Measurements from ENCODE around the gene LRRFIP1. TPM values are rescaled to one million over a fixed set of nuclear protein-coding genes. Genes with fewer than 3 reads are reported as not detected.
"Not testable (repeated sequence)": the region's sequence is repeated elsewhere in the genome, so short reads cannot be mapped to it uniquely, and the experiment has no call there.

LRRFIP1 gene
- total RNA-seq, 8 experiments from 2014 or later: 16.3 to 56.1 (median 29.5) TPM

DNA sequence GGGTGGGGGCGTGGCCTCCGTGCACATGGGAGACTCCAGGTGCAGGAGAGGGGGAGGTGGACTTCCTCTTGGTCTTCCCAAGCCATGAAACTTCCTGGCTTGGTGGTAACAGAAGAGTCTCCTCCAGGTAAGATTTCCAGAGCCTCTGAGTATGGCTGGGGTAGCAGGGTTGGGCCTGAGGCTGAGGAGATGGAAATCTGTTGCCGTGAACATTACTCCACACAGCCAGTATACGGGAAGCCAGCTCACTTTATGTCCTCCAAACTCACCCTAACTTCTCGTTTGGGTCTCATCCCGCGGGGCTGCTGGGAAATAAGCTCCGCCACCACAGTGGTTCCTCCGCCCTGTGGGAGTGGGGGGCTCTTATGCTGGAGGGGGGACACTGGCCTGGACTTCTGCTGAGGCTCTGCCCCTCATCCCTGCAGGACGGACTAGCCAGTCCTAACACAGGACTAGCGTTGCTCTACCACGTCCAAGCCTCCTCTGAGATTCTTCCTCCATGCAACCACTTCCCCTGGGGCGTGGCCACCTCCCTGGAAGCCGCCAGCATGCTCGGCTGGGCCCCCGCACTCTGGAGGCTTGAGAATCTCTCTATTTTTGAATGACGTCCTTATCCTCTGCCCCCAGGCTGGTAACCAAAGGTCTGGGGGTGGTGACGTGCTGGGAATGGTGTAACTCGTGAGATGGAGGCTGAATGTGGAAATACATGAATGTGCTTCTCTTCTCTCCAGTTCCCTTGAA lies 36.1 kb upstream of the LRRFIP1 start:
- Histone ChIP-seq H3K4me3 (no peak overlapping the region), H3K27ac (no peak overlapping the region), H3K4me1 (replicated peaks in 1 of 2) (peaks cover 20 to 23% of the 10 kb centered on the region in 2 donors)
- 47 to 100% (median 77%) methylated on average over 1 to 8 of the region's 19 CpGs; no CpG with 5 or more reads in 4 of the 10 experiments for WGBS, 10 experiments
- in situ Hi-C loops (cut with MboI; ENCODE audit: low pct_unique_long_range_greater_than_20kb in 2 of 9, low sequenced_read_pairs in 9 of 9, unreplicated experiment in 9 of 9): loop anchor here in 2 of 9 experiments (25.0 kb wide), 1 partner anchor 146 kb away; no protein-coding TSS in a partner anchor
- ATAC-seq (replicated peaks in 6 of 8): peak in 2 of 8 experiments; percentile 15 to 25

DNA sequence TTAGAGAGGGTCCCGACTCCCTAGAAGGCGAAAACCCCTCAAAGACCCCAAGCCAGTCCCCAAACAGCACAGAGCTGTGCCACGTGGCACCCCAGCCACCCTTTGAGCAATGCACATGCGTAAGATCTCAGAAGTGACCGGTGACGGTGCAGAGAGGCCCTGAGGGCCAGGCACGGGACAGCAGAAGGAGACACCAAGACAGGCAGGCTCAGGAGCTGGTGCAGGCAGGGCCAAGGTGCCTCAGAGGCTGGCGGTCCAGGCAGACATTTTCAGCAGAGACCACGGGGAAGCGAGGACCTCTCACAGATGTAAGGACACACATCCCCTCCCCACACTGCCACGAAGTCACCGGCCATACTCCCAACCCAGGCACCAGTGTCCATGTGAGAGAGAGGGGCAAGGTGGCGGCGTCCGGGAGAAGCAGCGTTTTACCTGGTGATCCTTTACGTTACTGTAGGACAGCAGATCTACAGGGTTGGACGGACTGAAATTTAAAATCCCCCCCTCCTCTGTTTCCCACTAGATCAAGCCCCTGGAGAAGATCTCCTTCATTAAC lies 34.9 kb upstream of the LRRFIP1 start:
- Histone ChIP-seq H3K4me1 (replicated peaks in 1 of 2) (peaks cover 20 to 23% of the 10 kb centered on the region in 2 donors), H3K4me3 (no peak overlapping the region), H3K27ac (no peak overlapping the region)
- ATAC-seq (replicated peaks in 6 of 8): no peak
- in situ Hi-C loops (cut with MboI; ENCODE audit: low pct_unique_long_range_greater_than_20kb in 2 of 9, low sequenced_read_pairs in 9 of 9, unreplicated experiment in 9 of 9): loop anchor here in 2 of 9 experiments (25.0 kb wide), 1 partner anchor 145 kb away; no protein-coding TSS in a partner anchor
- WGBS, 10 experiments: 68 to 100% (median 85%) methylated on average over 1 to 8 of the region's 18 CpGs; no CpG with 5 or more reads in 4 of the 10 experiments

DNA sequence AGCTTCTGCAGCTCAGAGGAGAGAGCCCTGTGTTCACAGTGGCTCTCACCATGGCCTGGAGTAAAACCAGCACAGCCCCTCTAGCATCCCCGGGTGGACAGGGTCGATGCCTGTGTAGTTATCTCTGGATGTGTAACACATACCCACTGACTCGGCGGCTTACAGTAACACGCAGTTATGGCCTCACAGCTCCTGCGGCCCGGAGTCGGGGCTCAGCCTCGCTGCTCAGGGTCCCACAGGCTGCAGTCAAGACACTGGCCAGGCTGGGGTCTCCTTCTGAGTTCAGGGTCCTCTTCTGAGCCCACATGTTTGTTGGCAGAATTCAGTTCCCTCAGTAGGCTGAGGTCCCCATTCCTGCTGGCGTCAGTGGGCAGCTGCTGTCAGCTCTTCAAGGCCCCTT lies 34.4 kb upstream of the LRRFIP1 start:
- Histone ChIP-seq H3K4me1 (replicated peaks in 1 of 2) (peaks cover 20 to 23% of the 10 kb centered on the region in 2 donors), H3K4me3 (no peak overlapping the region), H3K27ac (no peak overlapping the region)
- WGBS, 10 experiments: 27 to 86% (median 85%) methylated on average over 3 to 6 of the region's 10 CpGs; no CpG with 5 or more reads in 7 of the 10 experiments
- in situ Hi-C loops (cut with MboI; ENCODE audit: low pct_unique_long_range_greater_than_20kb in 2 of 9, low sequenced_read_pairs in 9 of 9, unreplicated experiment in 9 of 9): loop anchor here in 2 of 9 experiments (25.0 kb wide), 1 partner anchor 144 kb away; no protein-coding TSS in a partner anchor
- ATAC-seq (replicated peaks in 6 of 8): no peak

DNA sequence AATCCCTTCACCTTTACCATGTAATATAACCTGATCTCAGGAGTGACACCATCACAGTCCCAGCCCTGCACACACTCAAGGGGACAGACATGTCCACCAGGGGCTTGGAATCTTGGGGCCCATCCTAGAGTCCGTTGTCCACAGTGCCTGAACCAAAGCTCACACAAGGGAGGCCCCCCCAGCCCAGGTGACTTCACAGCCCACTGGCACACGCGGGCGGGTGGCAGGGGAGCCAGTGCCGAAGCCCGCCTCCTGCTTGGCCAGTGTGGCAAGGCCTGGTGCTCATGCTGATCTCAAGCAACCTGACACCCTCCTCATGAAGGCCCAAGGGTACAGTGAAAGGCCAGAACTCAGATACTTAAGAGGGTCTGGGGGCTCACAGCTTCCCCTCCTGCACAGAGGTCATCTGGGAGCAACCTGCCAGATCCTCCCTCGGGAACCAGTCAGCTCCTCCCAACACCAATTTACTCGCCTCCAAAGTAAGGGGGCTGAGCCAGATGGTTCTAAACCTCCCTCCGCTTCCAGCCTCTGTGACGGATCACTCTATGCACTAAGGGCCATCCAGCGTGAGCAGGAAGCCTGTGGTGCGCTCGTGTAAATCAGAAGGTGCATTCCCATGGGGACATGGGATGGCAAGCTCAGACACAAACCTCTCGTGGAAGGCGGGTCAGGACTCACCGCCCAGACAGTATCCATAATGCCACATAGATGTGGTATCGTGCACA lies 33.6 kb upstream of the LRRFIP1 start:
- peaks cover 20 to 23% of the 10 kb centered on the region in 2 donors for H3K4me1 ChIP-seq (replicated peaks in 1 of 2)
- H3K27ac ChIP-seq: no peak overlapping the region
- in situ Hi-C loops (cut with MboI; ENCODE audit: low pct_unique_long_range_greater_than_20kb in 2 of 9, low sequenced_read_pairs in 9 of 9, unreplicated experiment in 9 of 9): loop anchor here in 2 of 9 experiments (25.0 kb wide), 1 partner anchor 144 kb away; no protein-coding TSS in a partner anchor
- H3K4me3 ChIP-seq: no peak overlapping the region
- ATAC-seq (replicated peaks in 6 of 8): peak in 5 of 8 experiments; percentile 56 to 97 (median 87)
- 52 to 93% (median 67%) methylated on average over 3 to 9 of the region's 17 CpGs; no CpG with 5 or more reads in 5 of the 10 experiments for WGBS, 10 experiments

DNA sequence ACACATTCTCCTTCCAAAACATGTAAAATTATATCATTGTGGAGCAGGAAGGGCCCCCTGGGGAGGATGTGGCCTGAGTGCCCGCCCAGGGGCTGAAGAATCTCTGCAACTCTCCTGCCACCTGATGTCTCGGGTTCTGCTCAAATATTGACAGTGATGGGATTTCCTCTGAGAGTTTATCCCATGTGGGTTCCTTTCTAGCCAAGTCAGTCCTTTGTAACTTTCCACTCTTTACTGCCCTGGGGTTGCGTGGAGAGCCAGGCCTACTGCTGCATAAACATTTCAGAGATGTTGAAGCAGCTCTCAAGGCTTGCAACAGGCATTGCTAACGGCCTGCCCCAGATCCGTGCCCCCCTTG lies 32.9 kb upstream of the LRRFIP1 start:
- in situ Hi-C loops (cut with MboI; ENCODE audit: low pct_unique_long_range_greater_than_20kb in 2 of 9, low sequenced_read_pairs in 9 of 9, unreplicated experiment in 9 of 9): loop anchor here in 2 of 9 experiments (25.0 kb wide), 1 partner anchor 143 kb away; no protein-coding TSS in a partner anchor
- peak in 1 of 8 experiments; percentile 42 for ATAC-seq (replicated peaks in 6 of 8)
- no peak overlapping the region for H3K4me3 ChIP-seq
- peaks cover 20 to 23% of the 10 kb centered on the region in 2 donors for H3K4me1 ChIP-seq (replicated peaks in 1 of 2)
- no peak overlapping the region for H3K27ac ChIP-seq
- 67 to 92% (median 83%) methylated on average over 2 to 3 of the region's 5 CpGs; no CpG with 5 or more reads in 4 of the 10 experiments for WGBS, 10 experiments

DNA sequence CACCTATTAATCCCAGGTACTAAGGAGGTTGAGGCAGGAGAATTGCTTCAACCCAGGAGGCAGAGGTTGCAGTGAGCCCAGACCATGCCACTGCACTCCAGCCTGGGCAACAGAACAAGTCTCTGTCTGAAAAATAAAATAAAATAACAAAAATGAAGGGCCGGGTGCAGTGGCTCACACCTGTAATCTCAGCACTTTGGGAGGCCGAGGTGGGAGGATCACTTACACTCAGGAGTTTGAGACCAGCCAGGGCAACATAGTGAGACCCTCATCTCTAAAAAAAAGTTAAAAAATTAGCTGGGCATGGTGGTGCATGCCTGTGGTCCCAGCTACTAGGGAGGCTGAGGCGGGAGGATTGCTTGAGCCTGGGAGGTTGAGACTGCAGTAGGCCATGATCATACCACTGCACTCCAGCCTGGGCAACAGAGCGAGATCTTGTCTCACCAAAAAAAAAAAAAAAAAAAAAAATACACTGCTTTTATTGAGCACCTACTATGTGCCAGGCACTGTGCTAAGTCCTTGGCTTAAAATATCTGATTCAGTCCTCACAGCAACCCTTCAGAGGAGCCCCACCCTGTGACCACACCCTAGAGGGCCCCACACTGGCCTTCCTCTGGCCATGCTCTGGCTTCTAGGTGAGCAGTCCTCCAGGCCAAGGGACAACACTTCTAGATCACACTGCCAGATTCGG lies 31.4 kb upstream of the LRRFIP1 start:
- peak in 1 of 8 experiments; percentile 45 for ATAC-seq (replicated peaks in 6 of 8)
- 66 to 100% (median 100%) methylated on average over 1 to 4 of the region's 5 CpGs; no CpG with 5 or more reads in 3 of the 10 experiments for WGBS, 10 experiments
- H3K27ac ChIP-seq, H3K4me3 ChIP-seq: not testable (repeated sequence)
- peaks cover 16 to 20% of the 10 kb centered on the region in 2 donors for H3K4me1 ChIP-seq (replicated peaks in 1 of 2)
- in situ Hi-C loops (cut with MboI; ENCODE audit: low pct_unique_long_range_greater_than_20kb in 2 of 9, low sequenced_read_pairs in 9 of 9, unreplicated experiment in 9 of 9): loop anchor here in 2 of 9 experiments (25.0 kb wide), 1 partner anchor 141 kb away; no protein-coding TSS in a partner anchor

DNA sequence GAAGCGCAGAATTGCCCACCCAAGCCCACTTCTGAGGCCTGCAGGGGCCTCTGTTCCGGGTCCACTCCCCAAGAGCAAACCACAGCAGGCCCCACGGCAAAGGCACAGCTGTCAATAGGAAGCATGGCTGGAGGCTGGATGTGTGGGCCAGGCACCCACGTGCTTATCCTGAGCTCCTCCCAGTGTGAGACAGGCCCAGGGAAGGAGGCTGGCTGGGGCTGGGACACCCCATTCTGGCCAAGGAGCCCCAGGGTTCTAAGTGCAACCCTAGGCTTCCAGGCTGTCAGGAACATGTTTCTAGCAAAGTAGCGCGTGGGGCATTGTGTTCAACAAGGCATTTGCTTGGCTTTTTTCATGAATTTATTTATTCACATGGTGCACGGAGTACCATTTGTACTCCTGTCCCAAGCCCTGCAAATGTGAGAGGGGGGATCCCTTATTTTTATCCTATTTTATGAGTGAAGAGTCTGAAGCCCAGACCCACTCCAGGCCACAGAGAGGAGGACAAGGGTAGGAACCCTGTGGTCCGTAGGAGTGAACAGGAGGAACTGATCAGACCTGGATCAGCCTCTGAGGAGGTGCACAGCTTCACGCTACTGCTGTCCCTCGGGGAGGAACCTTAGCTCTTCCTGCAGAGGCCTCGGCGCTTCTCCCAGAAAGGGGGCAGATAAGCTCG lies 30.7 kb upstream of the LRRFIP1 start:
- in situ Hi-C loops (cut with MboI; ENCODE audit: low pct_unique_long_range_greater_than_20kb in 2 of 9, low sequenced_read_pairs in 9 of 9, unreplicated experiment in 9 of 9): loop anchor here in 2 of 9 experiments (25.0 kb wide), 1 partner anchor 141 kb away; no protein-coding TSS in a partner anchor
- Histone ChIP-seq H3K27ac (no peak overlapping the region), H3K4me1 (replicated peaks in 1 of 2) (peaks cover 16 to 20% of the 10 kb centered on the region in 2 donors), H3K4me3 (no peak overlapping the region)
- peak in 2 of 8 experiments; percentile 14 to 68 for ATAC-seq (replicated peaks in 6 of 8)
- WGBS, 10 experiments: 60 to 100% (median 86%) methylated on average over 1 to 7 of the region's 13 CpGs; no CpG with 5 or more reads in 2 of the 10 experiments

DNA sequence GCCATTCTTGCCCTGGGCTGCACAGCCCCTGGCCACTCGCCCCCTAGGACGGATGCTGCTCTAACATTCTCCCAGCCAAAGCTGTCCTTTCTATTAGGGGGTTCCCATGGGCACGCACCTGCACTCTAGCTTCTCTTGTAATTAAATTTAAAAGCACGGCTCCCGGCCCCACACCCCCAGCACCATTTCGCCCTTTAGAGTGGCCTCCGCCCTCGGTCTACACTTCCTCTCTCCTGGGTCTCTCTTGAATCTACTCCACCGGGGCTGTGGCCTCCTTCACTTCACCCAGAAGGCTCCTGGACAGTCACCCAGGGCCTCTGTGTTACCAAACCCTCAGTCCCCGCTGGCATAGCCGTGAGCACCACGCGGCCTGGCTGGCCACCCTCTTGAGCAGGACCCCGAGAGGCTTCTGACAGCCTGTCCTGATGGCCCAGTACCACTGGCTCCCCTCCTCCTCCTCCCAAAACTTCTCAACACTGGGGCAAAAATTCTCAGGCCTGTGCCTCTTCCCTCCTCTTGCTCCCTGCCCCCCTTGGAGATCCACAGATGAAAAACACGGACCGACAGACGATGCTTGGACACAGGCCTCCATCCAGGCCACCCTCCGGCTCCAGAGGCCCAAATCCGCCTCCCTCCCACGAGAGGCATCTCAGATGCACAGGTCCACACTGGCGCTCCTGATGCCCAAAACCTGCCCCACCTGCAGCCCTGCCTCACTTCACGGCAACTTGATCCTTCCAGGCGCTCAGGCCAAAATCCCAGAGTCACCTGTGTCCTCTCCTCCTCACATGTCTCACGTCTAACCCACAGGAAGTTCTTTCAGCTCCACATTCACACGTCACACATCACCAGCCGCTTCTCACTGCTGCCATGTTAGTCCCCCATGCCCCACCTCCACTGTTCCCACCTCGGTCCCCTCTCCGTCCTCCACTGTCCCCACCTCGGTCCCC lies 29.9 kb upstream of the LRRFIP1 start:
- in situ Hi-C loops (cut with MboI; ENCODE audit: low pct_unique_long_range_greater_than_20kb in 2 of 9, low sequenced_read_pairs in 9 of 9, unreplicated experiment in 9 of 9): loop anchor here in 2 of 9 experiments (25.0 kb wide), 1 partner anchor 140 kb away; no protein-coding TSS in a partner anchor
- Histone ChIP-seq H3K27ac (no peak overlapping the region), H3K4me3 (no peak overlapping the region), H3K4me1 (replicated peaks in 1 of 2) (peaks cover 16 to 20% of the 10 kb centered on the region in 2 donors)
- 60 to 95% (median 85%) methylated on average over 1 to 4 of the region's 29 CpGs; no CpG with 5 or more reads in 6 of the 10 experiments for WGBS, 10 experiments
- no peak for ATAC-seq (replicated peaks in 6 of 8)

DNA sequence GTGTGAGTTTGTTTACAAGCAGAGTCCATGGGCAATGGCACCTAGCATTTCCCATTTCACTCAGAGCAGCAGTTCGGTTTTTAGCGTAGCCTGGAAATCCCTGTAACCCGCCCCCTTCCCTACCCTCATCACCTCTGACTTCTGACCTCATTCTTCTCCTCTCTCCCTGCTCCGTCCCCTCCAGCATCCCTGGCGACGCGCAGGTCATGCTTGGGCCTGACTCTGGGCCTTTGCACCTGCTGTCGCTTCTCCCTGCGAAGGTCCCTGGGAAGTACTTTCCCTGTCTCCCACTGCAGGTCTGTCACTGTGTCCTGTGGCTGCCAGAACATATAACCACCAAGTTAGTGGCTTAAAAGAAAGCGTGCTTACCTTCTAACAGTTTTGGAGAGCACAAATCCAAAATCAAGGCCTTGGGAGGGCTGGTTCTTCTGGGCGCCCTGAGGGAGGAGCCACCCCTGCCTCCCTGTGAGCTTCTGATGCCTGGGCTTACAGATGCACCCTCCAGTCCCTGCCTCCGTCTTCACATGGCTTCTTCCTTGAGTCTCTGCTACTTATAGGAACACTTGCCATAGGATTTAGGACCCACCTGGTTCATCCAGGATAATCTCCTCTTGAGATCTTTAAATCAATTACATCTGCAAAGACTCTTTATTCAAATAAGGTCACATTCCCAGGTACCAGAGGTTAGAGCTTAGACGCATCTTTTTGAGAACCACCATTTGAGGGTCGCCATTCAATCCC lies 28.7 kb upstream of the LRRFIP1 start:
- Histone ChIP-seq H3K4me1 (replicated peaks in 1 of 2) (peaks cover 14 to 16% of the 10 kb centered on the region in 2 donors), H3K27ac (no peak overlapping the region), H3K4me3 (no peak overlapping the region)
- no peak for ATAC-seq (replicated peaks in 6 of 8)
- in situ Hi-C loops (cut with MboI; ENCODE audit: low pct_unique_long_range_greater_than_20kb in 2 of 9, low sequenced_read_pairs in 9 of 9, unreplicated experiment in 9 of 9): loop anchor here in 2 of 9 experiments (25.0 kb wide), 1 partner anchor 139 kb away; no protein-coding TSS in a partner anchor
- 57 to 100% (median 87%) methylated on average over 1 to 9 of the region's 14 CpGs; no CpG with 5 or more reads in 2 of the 10 experiments for WGBS, 10 experiments

DNA sequence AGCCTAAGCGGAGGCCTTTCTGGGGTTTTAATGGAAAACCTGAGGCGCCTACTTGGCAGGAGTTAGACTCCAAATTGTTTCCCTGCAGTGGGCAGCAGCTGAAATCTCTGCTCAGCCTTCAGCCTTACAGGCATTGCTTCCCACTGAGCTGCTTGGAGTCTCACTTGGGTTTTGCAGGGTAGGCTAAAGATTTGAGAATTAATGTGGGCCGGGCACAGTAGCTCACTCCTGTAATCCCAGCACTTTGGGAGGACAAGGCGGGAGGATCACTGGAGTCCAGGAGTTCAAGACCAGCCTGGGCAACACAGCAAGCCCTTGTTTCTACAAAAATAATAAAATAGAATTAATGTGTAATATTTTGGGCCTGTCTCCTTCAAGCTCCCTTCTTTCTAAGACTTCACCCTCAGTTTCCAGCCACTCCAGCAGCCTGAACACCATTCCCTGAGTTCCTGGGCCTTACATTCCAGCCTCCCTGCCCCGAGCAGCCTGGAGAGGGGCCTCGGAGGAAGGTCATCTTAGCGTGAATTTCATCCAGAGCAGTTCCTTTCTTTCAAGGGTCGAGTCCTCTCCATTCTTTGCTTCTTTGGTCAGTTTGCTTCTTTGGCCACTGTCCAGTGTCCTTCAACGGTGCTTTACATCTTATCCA lies 27.8 kb upstream of the LRRFIP1 start:
- no peak for ATAC-seq (replicated peaks in 6 of 8)
- WGBS, 10 experiments: 62 to 100% (median 86%) methylated on average over 2 to 8 of the region's 9 CpGs; no CpG with 5 or more reads in 2 of the 10 experiments
- Histone ChIP-seq H3K27ac (no peak overlapping the region), H3K4me1 (replicated peaks in 1 of 2) (peaks cover 5 to 8% of the 10 kb centered on the region in 2 donors), H3K4me3 (no peak overlapping the region)
- in situ Hi-C loops (cut with MboI; ENCODE audit: low pct_unique_long_range_greater_than_20kb in 2 of 9, low sequenced_read_pairs in 9 of 9, unreplicated experiment in 9 of 9): loop anchor here in 2 of 9 experiments (25.0 kb wide), 1 partner anchor 138 kb away; no protein-coding TSS in a partner anchor
